SK-N-SH (cell line): ENCODE data around the gene CGAS.

ENCODE experiments used
- EP300 ChIP-seq, 2 experiments: IDR thresholded peaks; 2 replicates each; pipeline versions ENCODE4 v1.4.0 to v1.6.1; 2012; ENCODE audit warnings: borderline replicate concordance in 1 of 2, low read depth in 1 of 2, low read length in 1 of 2
- FOXM1 ChIP-seq: IDR thresholded peaks from 2 replicates; pipeline ENCODE4 v1.4.0; 2012; ENCODE audit warnings: low read depth, mild to moderate bottlenecking
- GABPA ChIP-seq: IDR thresholded peaks from 2 replicates; pipeline ENCODE4 v1.4.0; 2012; ENCODE audit warnings: low read depth, mild to moderate bottlenecking
- JUND ChIP-seq: IDR thresholded peaks from 2 replicates; pipeline ENCODE4 v1.4.0; 2012
- MXI1 ChIP-seq: IDR thresholded peaks from 2 replicates; pipeline ENCODE4 v1.6.1; 2012; ENCODE audit warnings: mild to moderate bottlenecking, low read depth, low read length, improper control_type of control experiment
- NFIC ChIP-seq: IDR thresholded peaks from 2 replicates; pipeline ENCODE4 v1.4.0; 2012; ENCODE audit warnings: borderline replicate concordance
- PBX3 ChIP-seq: IDR thresholded peaks from 2 replicates; pipeline ENCODE4; 2012
- POLR2AphosphoS5 ChIP-seq: IDR thresholded peaks from 2 replicates; pipeline ENCODE4 v1.6.1; 2012; ENCODE audit warnings: low read depth, low read length
- YY1 ChIP-seq: IDR thresholded peaks from 2 replicates; pipeline ENCODE4 v1.4.0; 2012; ENCODE audit warnings: low read depth, mild to moderate bottlenecking
- ZBTB33 ChIP-seq: IDR thresholded peaks from 2 replicates; pipeline ENCODE4 v1.4.0; 2012; ENCODE audit warnings: low read depth, borderline replicate concordance
- TF ChIP-seq, protein P1 (sequence below): fragments of 200-600 bp; sonication (generic); IDR thresholded peaks from 2 replicates; pipeline ENCODE4 v1.6.1; 2017; ENCODE audit warnings: antibody characterized with exemption, mild to moderate bottlenecking, moderate library complexity
- TF ChIP-seq, protein P2 (sequence below): IDR thresholded peaks from 2 replicates; pipeline ENCODE4 v1.4.0; 2012; ENCODE audit warnings: low read depth
- TF ChIP-seq, protein P3 (sequence below): fragments of 150-350 bp; IDR thresholded peaks from 2 replicates; pipeline ENCODE4 v1.6.1; 2017; ENCODE audit warnings: antibody characterized with exemption, low read length, low read depth, borderline replicate concordance
- TF ChIP-seq, protein P4 (sequence below): IDR thresholded peaks from 2 replicates; pipeline ENCODE4 v1.6.1; 2012; ENCODE audit warnings: mild to moderate bottlenecking, low read depth, low read length, moderate library complexity

GRCh38 chr6:73382462-73383113 is 69.5 kb downstream of the CGAS start:
- TF ChIP-seq, protein P1, sequence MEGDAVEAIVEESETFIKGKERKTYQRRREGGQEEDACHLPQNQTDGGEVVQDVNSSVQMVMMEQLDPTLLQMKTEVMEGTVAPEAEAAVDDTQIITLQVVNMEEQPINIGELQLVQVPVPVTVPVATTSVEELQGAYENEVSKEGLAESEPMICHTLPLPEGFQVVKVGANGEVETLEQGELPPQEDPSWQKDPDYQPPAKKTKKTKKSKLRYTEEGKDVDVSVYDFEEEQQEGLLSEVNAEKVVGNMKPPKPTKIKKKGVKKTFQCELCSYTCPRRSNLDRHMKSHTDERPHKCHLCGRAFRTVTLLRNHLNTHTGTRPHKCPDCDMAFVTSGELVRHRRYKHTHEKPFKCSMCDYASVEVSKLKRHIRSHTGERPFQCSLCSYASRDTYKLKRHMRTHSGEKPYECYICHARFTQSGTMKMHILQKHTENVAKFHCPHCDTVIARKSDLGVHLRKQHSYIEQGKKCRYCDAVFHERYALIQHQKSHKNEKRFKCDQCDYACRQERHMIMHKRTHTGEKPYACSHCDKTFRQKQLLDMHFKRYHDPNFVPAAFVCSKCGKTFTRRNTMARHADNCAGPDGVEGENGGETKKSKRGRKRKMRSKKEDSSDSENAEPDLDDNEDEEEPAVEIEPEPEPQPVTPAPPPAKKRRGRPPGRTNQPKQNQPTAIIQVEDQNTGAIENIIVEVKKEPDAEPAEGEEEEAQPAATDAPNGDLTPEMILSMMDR: no peak
- TF ChIP-seq POLR2AphosphoS5: no peak
- TF ChIP-seq YY1: no peak
- TF ChIP-seq, protein P2, sequence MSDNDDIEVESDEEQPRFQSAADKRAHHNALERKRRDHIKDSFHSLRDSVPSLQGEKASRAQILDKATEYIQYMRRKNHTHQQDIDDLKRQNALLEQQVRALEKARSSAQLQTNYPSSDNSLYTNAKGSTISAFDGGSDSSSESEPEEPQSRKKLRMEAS: no peak
- no peak for TF ChIP-seq JUND
- no peak for TF ChIP-seq MXI1
- TF ChIP-seq, protein P3, sequence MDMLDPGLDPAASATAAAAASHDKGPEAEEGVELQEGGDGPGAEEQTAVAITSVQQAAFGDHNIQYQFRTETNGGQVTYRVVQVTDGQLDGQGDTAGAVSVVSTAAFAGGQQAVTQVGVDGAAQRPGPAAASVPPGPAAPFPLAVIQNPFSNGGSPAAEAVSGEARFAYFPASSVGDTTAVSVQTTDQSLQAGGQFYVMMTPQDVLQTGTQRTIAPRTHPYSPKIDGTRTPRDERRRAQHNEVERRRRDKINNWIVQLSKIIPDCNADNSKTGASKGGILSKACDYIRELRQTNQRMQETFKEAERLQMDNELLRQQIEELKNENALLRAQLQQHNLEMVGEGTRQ: no peak
- TF ChIP-seq GABPA: no peak
- TF ChIP-seq ZBTB33: no peak
- TF ChIP-seq, protein P4, sequence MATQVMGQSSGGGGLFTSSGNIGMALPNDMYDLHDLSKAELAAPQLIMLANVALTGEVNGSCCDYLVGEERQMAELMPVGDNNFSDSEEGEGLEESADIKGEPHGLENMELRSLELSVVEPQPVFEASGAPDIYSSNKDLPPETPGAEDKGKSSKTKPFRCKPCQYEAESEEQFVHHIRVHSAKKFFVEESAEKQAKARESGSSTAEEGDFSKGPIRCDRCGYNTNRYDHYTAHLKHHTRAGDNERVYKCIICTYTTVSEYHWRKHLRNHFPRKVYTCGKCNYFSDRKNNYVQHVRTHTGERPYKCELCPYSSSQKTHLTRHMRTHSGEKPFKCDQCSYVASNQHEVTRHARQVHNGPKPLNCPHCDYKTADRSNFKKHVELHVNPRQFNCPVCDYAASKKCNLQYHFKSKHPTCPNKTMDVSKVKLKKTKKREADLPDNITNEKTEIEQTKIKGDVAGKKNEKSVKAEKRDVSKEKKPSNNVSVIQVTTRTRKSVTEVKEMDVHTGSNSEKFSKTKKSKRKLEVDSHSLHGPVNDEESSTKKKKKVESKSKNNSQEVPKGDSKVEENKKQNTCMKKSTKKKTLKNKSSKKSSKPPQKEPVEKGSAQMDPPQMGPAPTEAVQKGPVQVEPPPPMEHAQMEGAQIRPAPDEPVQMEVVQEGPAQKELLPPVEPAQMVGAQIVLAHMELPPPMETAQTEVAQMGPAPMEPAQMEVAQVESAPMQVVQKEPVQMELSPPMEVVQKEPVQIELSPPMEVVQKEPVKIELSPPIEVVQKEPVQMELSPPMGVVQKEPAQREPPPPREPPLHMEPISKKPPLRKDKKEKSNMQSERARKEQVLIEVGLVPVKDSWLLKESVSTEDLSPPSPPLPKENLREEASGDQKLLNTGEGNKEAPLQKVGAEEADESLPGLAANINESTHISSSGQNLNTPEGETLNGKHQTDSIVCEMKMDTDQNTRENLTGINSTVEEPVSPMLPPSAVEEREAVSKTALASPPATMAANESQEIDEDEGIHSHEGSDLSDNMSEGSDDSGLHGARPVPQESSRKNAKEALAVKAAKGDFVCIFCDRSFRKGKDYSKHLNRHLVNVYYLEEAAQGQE: no peak
- no peak for TF ChIP-seq PBX3
- no peak for TF ChIP-seq NFIC
- no peak for TF ChIP-seq EP300 (IDR thresholded peaks at IDR 0.05; ENCODE audit: borderline replicate concordance in 1 of 2, low read depth in 1 of 2, low read length in 1 of 2)
- no peak for TF ChIP-seq FOXM1
